HepG2 (cell line): Measurements from ENCODE around the gene CAD. TPM values are rescaled to one million over a fixed set of nuclear protein-coding genes. Genes with fewer than 3 reads are reported as not detected.

Experiments
- BCLAF1 ChIP-seq: fragments of 450-650 bp; IDR thresholded peaks from 2 replicates; pipeline ENCODE4 v1.6.1; 2017; ENCODE audit warnings: mild to moderate bottlenecking
- CBX2 ChIP-seq, 2 experiments: fragments of 200-600 bp in 1 of 2; sonication (generic); formaldehyde crosslinking in 1 of 2; IDR thresholded peaks; 2 replicates each; pipeline versions ENCODE4 v1.7.0 to v1.8.1; 2018 to 2022; ENCODE audit warnings: low read depth in 2 of 2, low read length in 1 of 2, mild to moderate bottlenecking in 1 of 2, missing genetic modification reagents in 1 of 2
- GTF3A ChIP-seq: sonication (generic); formaldehyde crosslinking; conservative IDR thresholded peaks from 2 replicates; pipeline ENCODE4 v1.4.0; 2020; ENCODE audit warnings: mild to moderate bottlenecking, missing genetic modification reagents
- MAF1 ChIP-seq: sonication (generic); formaldehyde crosslinking; IDR thresholded peaks from 2 replicates; pipeline ENCODE4 v1.5.0; 2020; ENCODE audit warnings: missing genetic modification reagents, borderline replicate concordance
- MED8 ChIP-seq: sonication (generic); formaldehyde crosslinking; IDR thresholded peaks from 2 replicates; pipeline ENCODE4 v1.8.1; 2023; ENCODE audit warnings: mild to moderate bottlenecking, missing genetic modification reagents; ENCODE audit not compliant: insufficient replicate concordance
- MXD4 ChIP-seq: IDR thresholded peaks from 2 replicates; pipeline ENCODE4 v1.6.1; 2016; ENCODE audit warnings: mild to moderate bottlenecking, missing biosample characterization, missing genetic modification reagents
- NKX3-1 ChIP-seq: sonication (generic); formaldehyde crosslinking; IDR thresholded peaks from 2 replicates; pipeline ENCODE4 v1.5.0; 2020; ENCODE audit warnings: missing genetic modification reagents
- NR2C2 ChIP-seq: sonication (generic); formaldehyde crosslinking; IDR thresholded peaks from 2 replicates; pipeline ENCODE4 v1.4.0; 2020; ENCODE audit warnings: missing genetic modification reagents, mild to moderate bottlenecking, moderate library complexity, borderline replicate concordance
- RORA ChIP-seq: sonication (generic); formaldehyde crosslinking; IDR thresholded peaks from 2 replicates; pipeline ENCODE4 v1.5.0; 2020; ENCODE audit warnings: mild to moderate bottlenecking, missing genetic modification reagents, moderate library complexity
- SMC3 ChIP-seq: IDR thresholded peaks from 2 replicates; pipeline ENCODE4 v1.6.1; 2011; ENCODE audit warnings: low read length, improper control_type of control experiment
- SNAPC4 ChIP-seq: sonication (generic); formaldehyde crosslinking; IDR thresholded peaks from 2 replicates; pipeline ENCODE4 v1.4.0; 2020; ENCODE audit warnings: mild to moderate bottlenecking, missing genetic modification reagents
- TFDP1 ChIP-seq: IDR thresholded peaks from 2 replicates; pipeline ENCODE4 v1.6.1; 2016; ENCODE audit warnings: missing compliant biosample characterization, missing genetic modification reagents, borderline replicate concordance
- THRA ChIP-seq: sonication (generic); formaldehyde crosslinking; IDR thresholded peaks from 2 replicates; pipeline ENCODE4 v1.4.0; 2020; ENCODE audit warnings: missing genetic modification reagents, borderline replicate concordance
- ZFAT ChIP-seq: sonication (generic); formaldehyde crosslinking; conservative IDR thresholded peaks from 2 replicates; pipeline ENCODE4 v1.8.1; 2023; ENCODE audit warnings: missing genetic modification reagents, inconsistent platforms
- ZNF567 ChIP-seq: sonication (generic); formaldehyde crosslinking; IDR thresholded peaks from 2 replicates; pipeline ENCODE4 v1.8.1; 2023; ENCODE audit warnings: mild to moderate bottlenecking, missing genetic modification reagents, borderline replicate concordance
- ZSCAN31 ChIP-seq: sonication (generic); formaldehyde crosslinking; IDR thresholded peaks from 2 replicates; pipeline ENCODE4 v1.5.0; 2020; ENCODE audit warnings: low read depth, mild to moderate bottlenecking, missing genetic modification reagents
- polyA plus RNA-seq, 8 experiments: library from polyadenylated mRNA; depleted of rRNA in 3 of 8; stranded (reverse) in 7 of 8; unstranded in 1 of 8; fragments of >200 nt; fragmentation: Illumina TruSeq in 4 of 8; extraction: Trizol in 4 of 8; gene quantifications; 2 replicates each; pipeline versions ENCODE4 v1.2.1 to v1.2.3, GENCODE V29; 2011 to 2016; ENCODE audit warnings: low read depth in 4 of 8, missing spikeins in 1 of 8, mixed read lengths in 1 of 8; ENCODE audit not compliant: insufficient read depth in 1 of 8
- total RNA-seq, 5 experiments: library from RNA; depleted of rRNA; stranded (reverse); fragments of >200 nt; fragmentation: Illumina TruSeq; extraction: Trizol; gene quantifications; 2 replicates each; pipeline ENCODE4 v1.2.3, GENCODE V29; 2016; ENCODE audit warnings: low read depth in 1 of 5

The CAD gene
- total and polyA plus RNA-seq, 2 of the 13 experiments (the other 11 are each of a cell fraction or from before 2014, with no cell fraction given): 21.7 to 37.0 TPM

- TF ChIP-seq BCLAF1: no peak
- TF ChIP-seq SMC3: peak; percentile 27
- TF ChIP-seq MED8 (CRISPR knock-in tag): peak; percentile 91
- TF ChIP-seq RORA: peak; percentile 69
- TF ChIP-seq NR2C2 (CRISPR knock-in tag): peak; percentile 88
- no peak for TF ChIP-seq MAF1 (CRISPR knock-in tag)
- peak; percentile 26; the same call in 1 of the 2 replicates for TF ChIP-seq TFDP1 (CRISPR knock-in tag)
- TF ChIP-seq NKX3-1: peak; percentile 89; the same call in 1 of the 2 replicates
- TF ChIP-seq ZNF567 (CRISPR knock-in tag): peak; percentile 83; the same call in 1 of the 2 replicates
- TF ChIP-seq GTF3A (CRISPR knock-in tag): no peak
- TF ChIP-seq THRA (CRISPR knock-in tag): peak; percentile 88; the same call in 1 of the 2 replicates
- no peak for TF ChIP-seq SNAPC4
- no peak for TF ChIP-seq ZFAT (CRISPR knock-in tag)
- TF ChIP-seq MXD4 (CRISPR knock-in tag): peak; percentile 83; the same call in 1 of the 2 replicates
- TF ChIP-seq CBX2 (IDR thresholded peaks at IDR 0.05; ENCODE audit: low read depth, low read length): no peak
- no peak; the same call in 1 of the 2 replicates for TF ChIP-seq CBX2 (CRISPR knock-in tag; IDR thresholded peaks at IDR 0.05; ENCODE audit: low read depth)
- TF ChIP-seq ZSCAN31: 0 out of 2 replicates have a peak, but pooled peaks have one; percentile 60
Observed at GRCh38 chr2:27177441-27178351, 39.5 kb upstream of the CAD start (continued).
